WERI-Rb-1 (cell line): Measurements from ENCODE around the gene RPL27.

Source experiments
- DNase-seq: peaks from one replicate; pipeline ENCODE4 v3.0.0-alpha.2; 2020
- H3K27ac ChIP-seq: fragments of 250-450 bp; sonication (Bioruptor Pico); 2 replicates; pipeline ENCODE4 v1.5.1; 2020; ENCODE audit warnings: mild to moderate bottlenecking, moderate library complexity
- H3K27me3 ChIP-seq: fragments of 250-450 bp; sonication (Bioruptor Pico); 2 replicates; pipeline ENCODE4 v1.5.1; 2021; ENCODE audit warnings: mild to moderate bottlenecking, low read depth, moderate library complexity; ENCODE audit not compliant: insufficient read depth, severe bottlenecking
- H3K36me3 ChIP-seq: fragments of 250-450 bp; sonication (Bioruptor Pico); 2 replicates; pipeline ENCODE4 v1.5.1; 2020; ENCODE audit warnings: mild to moderate bottlenecking, moderate library complexity
- H3K4me3 ChIP-seq: 2 replicates; pipeline ENCODE4 v1.5.1; 2011; ENCODE audit warnings: low read depth, mild to moderate bottlenecking, control low read depth, low read length
- H3K9me3 ChIP-seq: fragments of 250-450 bp; sonication (Bioruptor Pico); 2 replicates; pipeline ENCODE4 v1.5.1; 2021; ENCODE audit warnings: mild to moderate bottlenecking, moderate library complexity; ENCODE audit not compliant: severe bottlenecking
- TF ChIP-seq, protein P1 (sequence below): IDR thresholded peaks from 2 replicates; pipeline ENCODE4 v1.5.1; 2011; ENCODE audit warnings: low read depth, mild to moderate bottlenecking, control low read depth, inconsistent platforms, low read length

RPL27 gene

DNA sequence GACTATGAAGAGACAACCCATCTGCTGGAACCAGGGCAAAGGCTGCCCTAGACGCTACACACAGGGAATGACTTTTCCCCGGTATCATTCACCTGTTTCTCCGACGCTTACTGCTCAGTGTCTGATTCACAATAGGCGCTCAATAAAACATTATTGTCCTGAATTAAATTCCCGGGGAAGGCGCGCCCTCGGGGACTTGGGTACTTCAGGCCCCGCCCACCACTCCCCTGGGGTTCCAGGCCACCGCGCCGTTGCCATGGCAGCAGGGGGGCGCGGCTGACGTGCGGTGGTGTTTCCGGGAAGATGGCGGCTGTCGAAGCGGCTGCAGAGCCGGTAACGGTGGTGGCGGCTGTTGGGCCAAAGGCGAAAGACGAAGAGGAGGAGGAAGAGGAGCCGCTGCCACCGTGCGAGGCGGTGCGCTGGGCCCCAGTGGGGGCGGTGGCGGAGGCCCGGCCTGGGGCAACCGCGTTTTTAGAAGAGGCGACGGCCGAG lies 17.9 kb upstream of the RPL27 start, which contains the start of gene RUNDC1:
TSS of gene RUNDC1 (plus strand) at position 292 of the 492 bp plus-strand sequence. CDS start at position 304, 12 bp downstream.
- Histone ChIP-seq H3K27me3 (no peaks in the 10 kb centered on the region), H3K36me3 (peaks cover 27% of the 10 kb centered on the region), H3K4me3 (peak within 1 kb of the TSS; percentile 51), H3K9me3 (no peaks in the 10 kb centered on the region), H3K27ac (peak within 1 kb of the TSS; percentile 82)
- TF ChIP-seq, protein P1, sequence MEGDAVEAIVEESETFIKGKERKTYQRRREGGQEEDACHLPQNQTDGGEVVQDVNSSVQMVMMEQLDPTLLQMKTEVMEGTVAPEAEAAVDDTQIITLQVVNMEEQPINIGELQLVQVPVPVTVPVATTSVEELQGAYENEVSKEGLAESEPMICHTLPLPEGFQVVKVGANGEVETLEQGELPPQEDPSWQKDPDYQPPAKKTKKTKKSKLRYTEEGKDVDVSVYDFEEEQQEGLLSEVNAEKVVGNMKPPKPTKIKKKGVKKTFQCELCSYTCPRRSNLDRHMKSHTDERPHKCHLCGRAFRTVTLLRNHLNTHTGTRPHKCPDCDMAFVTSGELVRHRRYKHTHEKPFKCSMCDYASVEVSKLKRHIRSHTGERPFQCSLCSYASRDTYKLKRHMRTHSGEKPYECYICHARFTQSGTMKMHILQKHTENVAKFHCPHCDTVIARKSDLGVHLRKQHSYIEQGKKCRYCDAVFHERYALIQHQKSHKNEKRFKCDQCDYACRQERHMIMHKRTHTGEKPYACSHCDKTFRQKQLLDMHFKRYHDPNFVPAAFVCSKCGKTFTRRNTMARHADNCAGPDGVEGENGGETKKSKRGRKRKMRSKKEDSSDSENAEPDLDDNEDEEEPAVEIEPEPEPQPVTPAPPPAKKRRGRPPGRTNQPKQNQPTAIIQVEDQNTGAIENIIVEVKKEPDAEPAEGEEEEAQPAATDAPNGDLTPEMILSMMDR, result no peak
- peak; percentile 96 for DNase-seq

DNA sequence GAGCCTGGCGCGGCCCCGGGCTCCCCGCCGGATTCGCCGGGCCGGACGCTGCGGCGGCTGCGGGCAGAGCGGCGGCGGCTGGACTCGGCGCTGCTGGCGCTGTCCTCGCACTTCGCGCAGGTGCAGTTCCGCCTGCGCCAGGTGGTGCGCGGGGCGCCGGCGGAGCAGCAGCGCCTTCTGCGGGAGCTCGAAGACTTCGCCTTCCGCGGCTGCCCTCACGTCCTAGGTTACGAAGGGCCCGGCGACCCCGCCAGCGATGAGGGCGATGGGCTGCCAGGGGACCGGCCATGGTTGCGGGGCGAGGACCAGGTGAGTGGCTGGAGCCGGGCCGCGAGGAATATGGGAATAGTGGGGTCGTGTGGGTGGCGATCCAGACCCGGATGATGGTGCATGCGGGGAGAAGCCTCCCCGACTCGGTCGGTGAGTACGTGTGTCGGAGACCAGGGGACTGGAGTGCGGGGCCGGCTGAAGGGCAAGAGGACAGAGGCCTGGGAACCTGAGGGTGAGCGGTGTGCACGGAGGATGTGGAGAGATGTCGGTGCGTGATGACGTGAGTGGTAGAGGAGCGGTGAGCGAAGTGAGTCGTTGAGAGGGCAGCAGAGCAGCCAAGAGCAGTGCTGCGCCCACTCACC lies 17.3 kb upstream of the RPL27 start:
- peak overlapping the region; percentile 51 for H3K4me3 ChIP-seq
- TF ChIP-seq, protein P1, result peak; percentile 43
- DNase-seq, result peak; percentile 71
- peak overlapping the region; percentile 82 for H3K27ac ChIP-seq
- no peaks in the 10 kb centered on the region for H3K27me3 ChIP-seq
- H3K36me3 ChIP-seq, result peaks cover 32% of the 10 kb centered on the region
- no peaks in the 10 kb centered on the region for H3K9me3 ChIP-seq

DNA sequence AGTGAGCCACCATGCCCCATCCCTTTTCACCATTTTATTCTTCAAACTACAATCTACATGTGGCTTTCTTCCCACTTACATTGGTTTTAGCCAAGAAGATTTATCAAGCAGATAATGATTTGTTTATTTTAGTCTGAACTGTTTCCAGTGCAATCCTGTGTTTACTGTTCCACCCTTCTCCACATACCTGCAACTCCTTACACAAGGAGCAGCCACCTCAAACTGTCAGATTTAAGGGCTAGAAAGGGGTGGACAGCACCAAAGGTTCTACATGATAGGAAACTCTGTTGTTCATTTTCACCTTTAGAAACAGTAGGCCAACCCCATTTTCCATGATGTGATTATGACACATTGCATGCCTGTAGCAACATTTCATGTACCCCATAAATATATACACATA lies 16.0 kb upstream of the RPL27 start:
- H3K27me3 ChIP-seq, result no peaks in the 10 kb centered on the region

DNA sequence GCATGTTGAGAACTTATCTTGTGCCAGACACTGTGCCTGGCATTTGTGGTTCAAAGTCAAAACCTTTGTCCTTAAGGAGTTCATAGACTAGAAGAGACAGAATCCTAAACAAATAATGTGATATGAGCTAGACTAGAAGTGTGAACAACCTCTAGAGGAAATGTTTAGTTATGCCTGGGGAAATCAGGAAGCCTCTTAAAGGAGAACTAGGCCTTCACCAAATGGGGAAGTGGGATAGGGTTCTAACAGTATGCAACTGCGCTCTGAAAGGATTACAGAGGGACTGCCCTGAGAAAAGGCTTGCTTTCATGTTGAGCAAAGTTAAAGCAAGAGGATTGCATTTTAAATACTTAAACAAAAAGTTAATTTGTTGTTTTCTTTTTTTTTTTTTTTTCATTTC lies 13.0 kb upstream of the RPL27 start:
- H3K27ac ChIP-seq, result no peak overlapping the region
- TF ChIP-seq, protein P1, result no peak
- no peaks in the 10 kb centered on the region for H3K27me3 ChIP-seq
- no peaks in the 10 kb centered on the region for H3K9me3 ChIP-seq
- peaks cover 72% of the 10 kb centered on the region for H3K36me3 ChIP-seq
- no peak for DNase-seq
- no peak overlapping the region for H3K4me3 ChIP-seq

More for the DNA sequence above, 16.0 kb upstream of the RPL27 start:
- TF ChIP-seq, protein P1, result no peak
- H3K36me3 ChIP-seq, result peaks cover 45% of the 10 kb centered on the region
- no peak for DNase-seq
- H3K27ac ChIP-seq, result no peak overlapping the region
- H3K4me3 ChIP-seq, result no peak overlapping the region
- H3K9me3 ChIP-seq, result no peaks in the 10 kb centered on the region

DNA sequence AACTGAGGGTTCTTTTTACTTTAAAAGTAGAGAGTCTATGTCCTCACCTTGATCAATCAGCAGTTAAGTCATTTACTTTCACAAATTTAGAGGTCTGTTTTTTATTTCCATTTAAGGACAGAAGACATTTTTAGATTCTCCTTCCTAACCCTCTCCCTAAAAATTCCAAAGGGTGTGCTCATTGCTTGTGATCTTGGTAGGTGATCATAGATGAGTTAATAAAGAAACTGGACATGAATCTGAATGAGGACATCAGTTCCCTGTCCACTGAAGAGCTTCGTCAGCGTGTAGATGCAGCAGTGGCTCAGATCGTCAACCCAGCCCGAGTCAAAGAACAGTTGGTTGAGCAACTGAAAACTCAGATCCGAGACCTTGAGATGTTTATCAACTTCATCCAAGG lies 9.1 kb upstream of the RPL27 start:
- H3K4me3 ChIP-seq, result no peak overlapping the region
- H3K9me3 ChIP-seq, result no peaks in the 10 kb centered on the region
- H3K36me3 ChIP-seq, result peaks cover 90% of the 10 kb centered on the region
- DNase-seq, result no peak
- TF ChIP-seq, protein P1, result no peak
- H3K27me3 ChIP-seq, result no peaks in the 10 kb centered on the region
- H3K27ac ChIP-seq, result no peak overlapping the region
